Measurements from ENCODE around the gene ANAPC13.

ANAPC13 gene

GRCh38 chr3:134448664-134449063 lies 37.1 kb downstream of the ANAPC13 start:
- no peak for DNase-seq

DNA sequence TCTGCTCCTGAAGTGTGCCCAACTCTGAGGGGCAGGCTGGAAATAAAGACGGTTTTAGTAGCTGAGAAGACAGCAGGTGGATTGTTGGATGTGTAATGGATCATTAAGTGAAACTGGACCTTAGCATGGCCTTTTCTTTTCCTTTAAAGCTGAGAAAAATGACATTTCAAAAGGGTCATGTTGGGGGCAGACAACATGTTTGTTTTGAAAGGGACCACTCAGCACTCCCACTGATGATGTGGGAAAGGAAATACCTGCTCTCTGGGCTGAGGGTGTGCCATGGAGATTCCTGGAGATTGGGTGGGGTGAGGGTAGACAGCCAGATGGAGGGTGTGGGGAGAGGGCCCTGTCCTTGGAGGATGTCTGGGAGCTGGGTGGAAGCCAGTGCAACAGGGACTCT lies 38.4 kb downstream of the ANAPC13 start:
- no peak for DNase-seq

GRCh38 chr3:134446800-134447199 lies 39.0 kb downstream of the ANAPC13 start:
- no peak for DNase-seq

DNA sequence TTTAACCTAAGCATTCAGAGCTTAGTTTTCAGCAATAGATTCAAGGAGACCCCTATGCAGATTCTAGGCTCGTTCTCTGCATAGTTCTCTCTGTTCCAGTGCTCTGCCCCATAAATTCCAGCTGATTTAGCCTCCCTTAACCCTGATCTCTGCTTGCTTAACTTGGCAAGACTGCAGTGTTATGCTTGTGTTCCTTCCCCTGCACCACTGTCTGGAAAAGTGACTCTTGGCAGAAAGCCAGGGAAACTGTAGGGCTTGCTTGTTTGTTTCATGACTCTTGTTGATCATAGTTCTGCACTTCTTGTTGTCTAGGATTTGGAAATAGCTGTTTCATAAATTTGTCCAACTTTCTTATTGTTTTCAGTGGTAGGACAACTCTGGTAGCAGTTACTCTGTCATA lies 40.1 kb downstream of the ANAPC13 start:
- DNase-seq = no peak

DNA sequence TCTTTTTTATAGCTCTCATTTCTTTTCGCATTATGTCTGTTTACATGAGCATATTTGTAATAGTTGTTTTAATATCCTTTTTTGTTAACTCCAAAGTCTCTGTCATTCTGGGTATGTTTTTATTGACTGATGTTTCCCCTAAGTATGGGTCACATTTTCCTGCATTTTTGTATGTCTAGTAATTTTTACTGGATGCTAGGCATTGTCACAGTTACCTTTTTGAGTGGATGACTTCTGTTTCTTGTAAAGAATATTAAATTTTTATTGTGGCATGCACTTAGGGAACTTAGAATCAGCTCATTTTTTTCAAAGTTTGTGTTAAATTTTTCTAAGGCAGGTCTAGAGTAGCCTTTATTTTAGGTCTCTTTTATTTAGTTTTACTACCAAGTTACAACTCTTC lies 40.7 kb downstream of the ANAPC13 start:
- DNase-seq = no peak

- no peak for DNase-seq
Measured at GRCh38 chr3:134441821-134442220, 44.0 kb downstream of the ANAPC13 start.

GRCh38 chr3:134441321-134441720 lies 44.5 kb downstream of the ANAPC13 start:
- DNase-seq = no peak

GRCh38 chr3:134437211-134437752 lies 48.5 kb downstream of the ANAPC13 start:
- DNase-seq = no peak

GRCh38 chr3:134432236-134432635 lies 53.5 kb downstream of the ANAPC13 start:
- no peak for DNase-seq

- no peak for DNase-seq
Measured at GRCh38 chr3:134430950-134431445, 54.8 kb downstream of the ANAPC13 start.

DNA sequence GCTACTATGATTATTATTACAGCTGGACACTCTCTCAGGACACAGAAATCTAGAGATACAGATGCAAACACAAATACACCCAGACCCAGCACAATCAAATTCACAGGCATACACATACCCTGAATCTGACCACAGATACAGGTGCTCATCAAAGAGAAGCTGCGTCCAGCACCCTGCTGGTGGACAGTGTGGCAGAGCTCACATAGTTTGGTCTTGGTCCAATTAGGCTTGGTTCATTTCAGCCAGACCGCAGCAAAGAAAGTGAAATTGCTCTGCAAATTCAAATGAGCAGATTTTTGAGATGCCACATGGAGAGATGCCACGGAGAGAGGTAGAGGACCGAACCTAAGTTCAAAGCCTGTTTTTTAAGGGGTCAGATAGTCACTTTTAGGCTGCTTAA lies 55.6 kb downstream of the ANAPC13 start:
- DNase-seq = no peak

GRCh38 chr3:134428401-134428800 lies 57.4 kb downstream of the ANAPC13 start:
- DNase-seq = no peak
